VCaP (cell line): ENCODE results near the gene PLA2G5.

ENCODE experiments used
- H3K27ac ChIP-seq: fragments of 450-650 bp; 2 replicates; pipeline ENCODE4 v1.5.1; 2017
- TF ChIP-seq, protein P1 (sequence below): fragments of 450-650 bp; conservative IDR thresholded peaks from 2 replicates; pipeline ENCODE4 v1.5.1; 2017; ENCODE audit warnings: mild to moderate bottlenecking, moderate library complexity

Gene PLA2G5

DNA sequence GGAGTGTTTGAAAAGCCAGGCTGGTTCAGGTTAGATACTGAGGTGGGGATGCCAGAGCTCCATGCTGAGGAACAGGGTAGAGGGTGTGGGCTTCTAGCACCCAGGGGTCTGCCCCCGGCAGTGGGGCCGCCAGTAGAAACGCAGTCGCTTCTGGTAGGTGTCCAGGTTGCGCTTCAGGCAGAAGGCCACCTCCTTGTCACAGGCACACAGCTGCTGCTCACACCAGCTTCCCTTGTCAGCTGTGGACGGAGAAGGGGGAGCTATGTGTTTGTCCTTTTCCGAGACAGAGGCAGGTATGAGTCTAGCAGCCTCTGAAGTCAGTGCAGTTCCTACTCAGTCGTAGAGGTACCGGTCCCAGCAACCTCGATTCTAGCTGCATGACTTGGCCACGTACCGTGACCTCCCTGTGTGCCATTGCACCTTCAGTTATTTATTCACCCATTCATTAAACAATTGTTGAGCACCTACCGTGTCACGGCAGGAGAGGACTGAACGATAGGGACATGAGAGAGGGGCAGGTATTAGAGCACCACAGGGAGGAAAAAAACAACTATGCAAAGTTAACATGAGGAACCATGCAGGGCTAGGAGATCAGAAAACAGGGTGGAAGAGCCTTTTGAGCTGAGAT, 44.1 kb downstream of the PLA2G5 start:
- TF ChIP-seq, protein P1, sequence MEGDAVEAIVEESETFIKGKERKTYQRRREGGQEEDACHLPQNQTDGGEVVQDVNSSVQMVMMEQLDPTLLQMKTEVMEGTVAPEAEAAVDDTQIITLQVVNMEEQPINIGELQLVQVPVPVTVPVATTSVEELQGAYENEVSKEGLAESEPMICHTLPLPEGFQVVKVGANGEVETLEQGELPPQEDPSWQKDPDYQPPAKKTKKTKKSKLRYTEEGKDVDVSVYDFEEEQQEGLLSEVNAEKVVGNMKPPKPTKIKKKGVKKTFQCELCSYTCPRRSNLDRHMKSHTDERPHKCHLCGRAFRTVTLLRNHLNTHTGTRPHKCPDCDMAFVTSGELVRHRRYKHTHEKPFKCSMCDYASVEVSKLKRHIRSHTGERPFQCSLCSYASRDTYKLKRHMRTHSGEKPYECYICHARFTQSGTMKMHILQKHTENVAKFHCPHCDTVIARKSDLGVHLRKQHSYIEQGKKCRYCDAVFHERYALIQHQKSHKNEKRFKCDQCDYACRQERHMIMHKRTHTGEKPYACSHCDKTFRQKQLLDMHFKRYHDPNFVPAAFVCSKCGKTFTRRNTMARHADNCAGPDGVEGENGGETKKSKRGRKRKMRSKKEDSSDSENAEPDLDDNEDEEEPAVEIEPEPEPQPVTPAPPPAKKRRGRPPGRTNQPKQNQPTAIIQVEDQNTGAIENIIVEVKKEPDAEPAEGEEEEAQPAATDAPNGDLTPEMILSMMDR, result no peak
- no peak overlapping the region for H3K27ac ChIP-seq

DNA sequence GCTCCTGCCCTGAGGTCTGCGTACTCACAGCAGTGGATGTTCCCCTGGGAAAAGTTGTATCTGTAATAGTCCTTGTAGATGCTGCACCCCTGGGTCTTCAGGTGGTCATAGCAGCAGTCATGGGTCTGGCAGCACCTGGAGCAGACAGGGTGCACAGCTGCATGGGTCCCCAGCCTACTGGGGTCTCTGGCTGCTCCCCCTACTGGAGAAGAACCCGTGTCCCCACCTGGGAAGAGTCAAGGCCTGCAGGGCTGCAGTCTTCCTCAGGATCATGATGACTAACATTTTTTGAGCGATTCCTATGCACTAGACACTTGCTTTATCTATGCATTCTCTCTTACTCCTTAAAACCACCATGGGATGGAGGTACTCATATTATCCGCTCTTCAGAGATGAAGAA, 45.5 kb downstream of the PLA2G5 start:
- TF ChIP-seq, protein P1, result no peak
- H3K27ac ChIP-seq, result no peak overlapping the region

DNA sequence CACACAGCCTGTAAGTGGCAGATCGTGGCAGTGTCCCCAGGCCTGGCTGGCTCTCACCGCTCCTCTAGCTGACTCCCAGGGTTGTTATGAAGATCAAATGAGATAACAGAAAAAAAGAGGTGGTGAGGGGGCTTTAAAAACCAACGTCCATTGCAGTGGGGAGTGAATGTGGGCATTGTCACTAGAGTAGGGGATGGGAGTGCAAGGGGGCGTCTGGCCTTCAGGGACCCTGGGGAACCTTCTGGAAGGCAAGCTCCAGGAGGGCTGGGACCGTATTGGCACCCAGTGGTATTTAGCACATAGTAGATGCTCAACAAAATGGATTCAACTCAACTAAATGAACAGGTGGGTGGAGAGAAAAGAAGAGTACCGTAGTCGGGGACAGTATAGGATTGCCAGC, 45.9 kb downstream of the PLA2G5 start:
- TF ChIP-seq, protein P1, result no peak
- no peak overlapping the region for H3K27ac ChIP-seq

DNA sequence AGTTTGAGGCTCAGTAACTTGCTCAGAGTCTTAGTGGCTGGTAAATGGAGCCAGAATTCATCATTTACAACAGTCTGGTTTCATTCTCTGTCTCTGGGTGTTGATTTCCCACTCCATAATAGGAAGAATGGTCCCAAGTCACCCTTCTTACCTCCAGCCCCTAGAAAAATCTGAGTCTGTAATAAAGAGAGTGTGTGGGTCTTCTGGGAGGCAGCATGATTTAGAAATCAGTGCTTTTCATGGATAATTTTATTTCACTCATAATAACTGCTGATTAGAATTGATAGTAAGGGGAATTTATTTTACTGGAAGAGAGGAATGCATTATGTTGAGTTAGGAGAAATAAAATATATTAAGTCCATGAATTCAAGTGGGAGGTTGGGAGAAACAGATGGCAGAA, 47.2 kb downstream of the PLA2G5 start:
- no peak overlapping the region for H3K27ac ChIP-seq
- TF ChIP-seq, protein P1, result no peak

DNA sequence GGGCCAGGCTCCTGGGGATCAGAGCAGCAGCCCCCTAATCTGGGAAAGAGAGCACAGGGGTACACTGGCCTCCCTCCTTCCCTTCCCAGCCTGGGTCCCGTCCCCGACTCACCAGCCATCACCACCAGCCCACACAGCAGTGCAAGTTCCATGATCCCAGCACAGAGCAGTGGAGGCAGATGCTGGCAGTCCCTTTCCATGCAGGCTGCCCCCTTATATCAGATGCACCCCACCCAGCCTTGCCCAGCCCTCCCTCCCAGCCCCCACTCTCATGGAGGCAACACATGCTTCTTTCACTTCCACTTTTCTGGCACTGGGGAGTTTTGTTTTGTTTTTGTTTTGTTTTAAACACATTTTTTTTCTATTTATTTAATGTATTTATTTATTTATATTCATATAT, 49.4 kb downstream of the PLA2G5 start, which contains the start of gene PLA2G2D:
PLA2G2D (minus strand) TSS at position 190 of the 400 bp plus-strand sequence; CDS start at position 152, 38 bp downstream.
- TF ChIP-seq, protein P1, result no peak
- H3K27ac ChIP-seq, result no peak within 1 kb of the TSS

DNA sequence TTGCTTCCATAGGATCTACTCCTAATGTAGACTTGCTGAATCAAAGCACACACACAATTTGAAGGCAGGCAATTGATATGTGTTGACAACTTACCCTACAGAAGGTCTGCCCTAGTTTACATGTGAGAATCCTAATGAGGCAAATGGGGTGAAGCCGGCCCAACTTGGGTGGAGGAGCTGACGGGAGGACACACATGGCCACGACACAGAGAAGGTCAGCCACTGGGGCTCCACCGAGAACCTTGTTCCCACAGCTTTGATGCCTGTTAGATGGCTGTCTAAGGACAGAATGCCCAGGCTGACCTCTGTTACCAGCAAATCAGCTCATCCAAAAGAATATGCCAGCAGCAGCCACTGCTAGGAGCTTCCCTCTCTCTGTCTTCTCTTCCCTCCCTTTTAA, 50.8 kb downstream of the PLA2G5 start:
- TF ChIP-seq, protein P1, result no peak
- no peak overlapping the region for H3K27ac ChIP-seq

DNA sequence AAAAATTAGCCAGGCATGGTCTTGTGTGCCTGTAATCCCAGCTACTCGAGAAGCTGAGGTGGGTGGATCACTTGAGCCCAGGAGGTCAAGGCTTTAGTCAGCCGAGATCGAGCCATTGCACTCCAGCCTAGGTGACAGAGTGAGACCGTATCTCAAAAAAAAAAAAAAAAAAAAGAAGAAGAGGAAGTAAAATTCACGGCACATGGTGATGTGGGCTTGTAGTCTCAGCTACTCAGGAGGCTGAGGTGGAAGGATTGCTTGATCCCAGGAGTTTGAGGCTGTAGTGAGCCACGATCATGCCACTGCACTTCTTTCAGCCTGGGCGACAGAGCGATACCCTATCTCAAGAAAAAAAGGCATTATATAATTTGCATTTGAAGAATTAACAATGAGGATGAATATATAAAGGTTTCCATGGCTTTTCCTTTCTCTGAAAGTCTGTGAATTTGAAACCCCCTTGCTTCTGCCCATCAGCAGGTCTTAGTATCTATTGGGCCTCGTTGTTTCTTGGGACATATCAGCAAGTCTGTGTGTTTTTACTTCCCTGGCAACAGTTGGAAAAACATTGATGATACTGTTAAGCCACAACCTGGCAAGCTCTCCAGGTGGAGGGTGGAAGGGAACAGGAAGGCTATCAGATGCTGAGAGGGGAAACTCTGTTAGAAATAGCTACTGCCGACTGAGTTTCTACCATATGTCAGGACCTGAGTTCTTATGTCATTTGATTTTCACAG, 53.9 kb downstream of the PLA2G5 start:
- TF ChIP-seq, protein P1, result no peak
- peak overlapping the region; percentile 61 for H3K27ac ChIP-seq
